Hippocampal formation (tissue), 2 donors: ENCODE measurements around the gene UTS2.

Experiments used
- DNase-seq, 2 donors: peaks; one replicate each; lab custom pipeline; 2025; lab: John Stamatoyannopoulos, UW

UTS2 gene

DNA sequence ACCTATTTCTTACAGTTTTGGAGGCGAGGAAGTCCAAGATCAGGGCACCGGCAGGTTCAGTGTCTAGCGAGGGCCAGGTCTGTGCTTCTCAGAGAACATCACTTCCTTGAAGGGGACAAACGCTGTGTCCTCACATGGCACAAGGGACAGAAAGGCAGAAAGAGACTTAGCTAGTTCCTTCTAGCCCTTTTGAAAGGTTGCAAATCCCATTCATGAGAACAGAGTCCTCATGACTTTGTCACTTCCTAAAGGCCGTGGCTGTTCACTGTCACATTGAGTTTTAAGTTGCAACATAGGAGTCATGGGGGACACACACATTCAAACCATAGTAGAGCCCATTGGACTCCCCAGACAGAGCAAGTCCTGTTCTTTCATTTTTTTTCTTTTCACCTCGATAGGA, 41.4 kb downstream of the UTS2 start:
- no peak for DNase-seq

DNA sequence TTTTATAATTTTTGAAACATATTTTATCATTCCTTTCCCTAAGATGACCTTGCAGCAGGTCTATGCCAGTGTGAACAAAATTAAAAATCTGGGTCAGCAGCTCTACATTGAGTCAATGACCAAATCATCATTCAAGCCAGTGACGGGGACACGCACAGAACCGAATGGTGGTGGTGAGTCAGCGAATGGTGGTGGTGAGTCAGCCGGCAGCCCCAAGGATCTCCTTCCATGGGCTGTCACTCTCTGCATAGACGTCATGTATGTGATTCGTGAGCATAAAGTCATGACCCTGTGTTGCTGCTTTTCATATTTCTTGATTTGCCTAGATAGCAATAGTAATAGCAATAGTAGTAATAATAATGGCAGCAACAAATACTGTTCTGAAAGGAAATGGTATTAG, 42.5 kb downstream of the UTS2 start:
- no peak for DNase-seq

DNA sequence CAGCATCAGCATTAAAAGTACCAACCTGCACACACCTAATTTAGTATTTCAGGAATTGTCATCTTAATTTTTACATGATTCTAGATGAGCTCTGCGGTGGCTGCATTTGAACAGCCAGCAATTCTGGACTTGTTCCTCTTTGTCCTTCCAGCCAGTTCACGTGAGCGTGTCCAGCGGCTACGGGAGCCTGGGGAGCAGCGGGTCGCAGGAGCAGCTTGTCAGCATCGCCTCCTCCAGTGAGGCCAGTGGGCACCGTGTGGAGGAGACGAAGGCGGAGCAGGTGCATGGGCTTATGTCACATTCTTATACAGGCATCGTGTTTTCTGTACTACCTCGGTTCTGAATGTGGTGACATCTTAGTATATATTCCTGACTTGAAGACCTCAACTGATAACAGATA, 43.1 kb downstream of the UTS2 start:
- DNase-seq = no peak

DNA sequence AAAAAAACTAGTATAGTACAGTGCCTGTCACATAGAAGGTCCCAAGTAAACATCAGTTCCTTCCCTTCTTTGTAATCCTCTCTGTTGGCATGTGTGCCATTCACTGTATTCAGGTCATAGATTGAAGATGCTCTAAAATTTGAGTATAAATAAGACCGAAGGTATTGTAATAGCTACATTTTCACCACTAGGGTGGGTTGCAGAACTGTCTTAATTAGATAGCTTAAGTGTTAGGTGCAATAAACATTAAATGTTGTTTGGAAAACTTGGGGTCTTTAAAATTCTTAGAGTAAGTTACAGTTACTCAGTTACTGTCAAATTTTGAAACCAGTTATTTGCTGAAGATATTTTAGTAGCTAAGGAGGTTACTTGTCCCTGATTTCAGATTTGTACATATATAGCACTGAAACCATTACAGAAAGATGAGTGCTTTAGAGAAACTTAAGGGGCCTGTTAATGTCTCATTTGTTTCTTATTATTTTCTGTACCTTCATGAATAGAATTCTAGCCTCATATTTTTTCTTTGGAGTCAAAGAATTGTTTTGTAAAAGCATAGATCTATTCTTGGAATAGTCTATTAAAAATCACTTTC, 44.5 kb downstream of the UTS2 start:
- DNase-seq = peak in 1 of 2 donors; percentile 4

DNA sequence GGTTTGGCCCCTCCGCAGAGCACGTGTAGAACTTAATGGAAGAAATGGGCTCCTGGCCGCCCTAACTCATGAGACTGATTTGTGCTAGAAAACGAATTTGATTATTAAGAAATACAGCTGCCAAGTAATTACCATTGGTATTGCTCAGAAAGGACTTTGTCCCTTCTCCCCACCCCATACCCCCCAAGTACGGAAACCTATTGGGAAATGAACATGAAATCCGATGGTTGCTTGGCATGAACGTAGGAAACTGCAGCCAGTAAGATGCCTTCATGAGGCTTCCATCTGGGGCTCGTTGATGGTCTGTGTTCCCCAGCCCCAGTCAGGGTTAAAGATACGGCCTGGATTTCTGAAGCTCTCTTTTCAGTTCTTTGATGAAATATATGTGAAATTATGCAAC, 47.4 kb downstream of the UTS2 start:
- no peak for DNase-seq
